Measurements from ENCODE around the gene SIRT7.

Gene SIRT7

DNA sequence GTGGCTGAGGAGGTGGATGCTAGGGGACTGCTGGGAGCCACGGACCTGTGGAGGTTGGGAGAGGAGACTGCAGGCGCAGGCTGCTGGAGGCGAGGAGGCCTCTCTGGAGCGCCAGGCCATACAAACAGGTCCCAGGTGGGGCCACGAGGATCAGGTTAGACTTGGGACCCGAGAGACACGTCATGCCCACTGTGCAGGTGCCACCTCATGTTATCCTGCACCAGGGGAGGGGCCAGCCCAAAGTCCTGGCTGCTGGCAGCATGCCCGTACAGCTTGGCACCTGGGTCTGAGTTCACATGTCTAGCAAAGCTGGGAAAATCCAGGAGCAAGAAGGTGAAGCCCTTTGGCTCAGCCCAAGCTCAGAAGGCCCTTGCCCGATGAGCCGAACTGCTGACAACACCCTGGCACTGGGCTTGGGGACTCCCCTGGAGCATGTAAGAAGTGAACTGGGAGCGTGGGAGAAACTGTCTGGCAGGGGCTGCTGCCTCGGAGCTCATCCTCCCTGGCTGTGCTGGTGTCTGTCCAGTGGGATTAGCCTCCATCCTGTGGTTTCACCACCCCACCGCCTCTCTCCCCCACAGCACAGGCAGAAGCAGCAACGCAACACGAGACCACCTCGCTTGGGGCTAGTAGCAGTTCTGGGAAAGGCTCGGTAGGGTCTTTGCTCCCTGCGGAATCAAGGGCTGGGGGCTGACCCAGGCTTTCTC lies 52.1 kb downstream of the SIRT7 start:
- peak overlapping the region; percentile 44 for H3K9ac ChIP-seq (ENCODE audit: low read depth, low read length, poor library complexity)
- H3K4me2 ChIP-seq (ENCODE audit: insufficient read depth, low read length, poor library complexity, severe bottlenecking): no peak overlapping the region
- H4K8ac ChIP-seq (ENCODE audit: low read depth, low read length): peak overlapping the region; percentile 43
- H2BK5ac ChIP-seq (ENCODE audit: low read length): peak overlapping the region; percentile 80
- H3K23ac ChIP-seq (ENCODE audit: low read depth, low read length, poor library complexity): peak overlapping the region; percentile 85
- no peak overlapping the region for H3K4ac ChIP-seq (ENCODE audit: low read length)
- H2AK5ac ChIP-seq (ENCODE audit: low read depth, low read length): no peak overlapping the region
- no CpG with 5 or more reads among the region's 18 CpGs for WGBS, 2 donors (ENCODE audit: extremely low coverage in 2 of 2, insufficient read length in 2 of 2, insufficient replicate concordance in 1 of 2)
- H3K4me1 ChIP-seq (ENCODE audit: control insufficient read depth in 2 of 2, insufficient read depth in 1 of 2, low read depth in 1 of 2, low read length in 2 of 2): peaks cover 13 to 21% of the 10 kb centered on the region in 2 donors
- H3K79me1 ChIP-seq (ENCODE audit: low read depth, low read length): peaks cover 27% of the 10 kb centered on the region
- no peak overlapping the region for H2BK12ac ChIP-seq (ENCODE audit: low read length)
- H3K36me3 ChIP-seq (replicated peaks in 1 of 2; ENCODE audit: control insufficient read depth in 2 of 2, insufficient read depth in 2 of 2, low read length in 2 of 2): peaks cover 37 to 75% of the 10 kb centered on the region in 2 donors
- H3K27ac ChIP-seq (replicated peaks; ENCODE audit: low read length): no peak overlapping the region
- no peak overlapping the region for H2BK15ac ChIP-seq (ENCODE audit: low read length)
- no peak overlapping the region for H2AFZ ChIP-seq (ENCODE audit: low read length)
- no peak overlapping the region for H4K91ac ChIP-seq (ENCODE audit: low read depth, low read length, poor library complexity)
- H2BK120ac ChIP-seq (ENCODE audit: low read depth, low read length): no peak overlapping the region
- no peaks in the 10 kb centered on the region for H3K27me3 ChIP-seq (ENCODE audit: control insufficient read depth in 3 of 3, insufficient read depth in 3 of 3, low read depth in 1 of 3, low read length in 3 of 3)
- no peak overlapping the region for H3K18ac ChIP-seq (ENCODE audit: low read length)
- H3K4me3 ChIP-seq (ENCODE audit: low read length in 2 of 2): no peak overlapping the region
- no peak for DNase-seq (ENCODE audit: low spot score)
- no peak overlapping the region for H3K14ac ChIP-seq (ENCODE audit: low read length)
- H3K9me3 ChIP-seq (replicated peaks in 1 of 2; ENCODE audit: control insufficient read depth in 2 of 2, insufficient read depth in 1 of 2, low read depth in 1 of 2, low read length in 2 of 2): no peaks in the 10 kb centered on the region

DNA sequence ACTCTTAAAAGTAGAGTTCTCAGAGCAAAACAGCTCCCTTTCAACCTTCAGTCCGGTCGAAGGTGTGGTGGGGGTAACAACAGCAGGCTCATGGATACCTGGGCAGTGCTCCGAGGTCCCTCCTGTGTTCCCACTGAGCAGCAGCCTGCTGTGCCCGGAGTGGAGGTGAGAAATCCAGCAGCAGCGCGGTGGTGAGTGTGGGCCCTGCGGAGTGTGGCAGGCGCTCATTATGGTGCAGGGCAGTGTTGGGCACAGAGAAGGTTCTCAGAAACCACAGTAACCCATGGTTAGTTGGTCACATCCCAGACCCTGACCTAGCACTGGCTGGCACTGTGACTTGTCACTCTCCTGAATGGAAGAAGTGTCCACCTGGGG lies 52.6 kb downstream of the SIRT7 start:
- Histone ChIP-seq H2AK5ac (ENCODE audit: low read depth, low read length) (no peak overlapping the region), H3K36me3 (replicated peaks in 1 of 2; ENCODE audit: control insufficient read depth in 2 of 2, insufficient read depth in 2 of 2, low read length in 2 of 2) (peaks cover 37 to 74% of the 10 kb centered on the region in 2 donors), H2BK15ac (ENCODE audit: low read length) (no peak overlapping the region), H4K91ac (ENCODE audit: low read depth, low read length, poor library complexity) (no peak overlapping the region), H2BK120ac (ENCODE audit: low read depth, low read length) (no peak overlapping the region), H4K8ac (ENCODE audit: low read depth, low read length) (no peak overlapping the region), H2AFZ (ENCODE audit: low read length) (no peak overlapping the region), H3K14ac (ENCODE audit: low read length) (no peak overlapping the region), H3K27me3 (ENCODE audit: control insufficient read depth in 3 of 3, insufficient read depth in 3 of 3, low read depth in 1 of 3, low read length in 3 of 3) (no peaks in the 10 kb centered on the region), H3K4me1 (ENCODE audit: control insufficient read depth in 2 of 2, insufficient read depth in 1 of 2, low read depth in 1 of 2, low read length in 2 of 2) (peaks cover 13 to 21% of the 10 kb centered on the region in 2 donors), H3K27ac (replicated peaks; ENCODE audit: low read length) (no peak overlapping the region), H3K4me2 (ENCODE audit: insufficient read depth, low read length, poor library complexity, severe bottlenecking) (no peak overlapping the region), H3K4me3 (ENCODE audit: low read length in 2 of 2) (no peak overlapping the region), H3K9me3 (replicated peaks in 1 of 2; ENCODE audit: control insufficient read depth in 2 of 2, insufficient read depth in 1 of 2, low read depth in 1 of 2, low read length in 2 of 2) (no peaks in the 10 kb centered on the region), H2BK5ac (ENCODE audit: low read length) (peak overlapping the region; percentile 80), H3K18ac (ENCODE audit: low read length) (no peak overlapping the region), H3K9ac (ENCODE audit: low read depth, low read length, poor library complexity) (no peak overlapping the region), H2BK12ac (ENCODE audit: low read length) (no peak overlapping the region), H3K23ac (ENCODE audit: low read depth, low read length, poor library complexity) (peak overlapping the region; percentile 80), H3K4ac (ENCODE audit: low read length) (no peak overlapping the region), H3K79me1 (ENCODE audit: low read depth, low read length) (peaks cover 26% of the 10 kb centered on the region)
- no peak for DNase-seq (ENCODE audit: low spot score)
- WGBS, 2 donors (ENCODE audit: extremely low coverage in 2 of 2, insufficient read length in 2 of 2, insufficient replicate concordance in 1 of 2): no CpG with 5 or more reads among the region's 8 CpGs

GRCh38 chr17:81863833-81864768 lies 53.9 kb downstream of the SIRT7 start:
- Histone ChIP-seq H2BK120ac (ENCODE audit: low read depth, low read length) (no peak overlapping the region), H3K4me1 (ENCODE audit: control insufficient read depth in 2 of 2, insufficient read depth in 1 of 2, low read depth in 1 of 2, low read length in 2 of 2) (peaks cover 9 to 17% of the 10 kb centered on the region in 2 donors), H2AK5ac (ENCODE audit: low read depth, low read length) (no peak overlapping the region), H3K4me2 (ENCODE audit: insufficient read depth, low read length, poor library complexity, severe bottlenecking) (no peak overlapping the region), H3K4ac (ENCODE audit: low read length) (no peak overlapping the region), H2BK5ac (ENCODE audit: low read length) (peak overlapping the region; percentile 59), H2AFZ (ENCODE audit: low read length) (no peak overlapping the region), H4K8ac (ENCODE audit: low read depth, low read length) (no peak overlapping the region), H3K27me3 (ENCODE audit: control insufficient read depth in 3 of 3, insufficient read depth in 3 of 3, low read depth in 1 of 3, low read length in 3 of 3) (no peaks in the 10 kb centered on the region), H2BK15ac (ENCODE audit: low read length) (no peak overlapping the region), H3K27ac (replicated peaks; ENCODE audit: low read length) (no peak overlapping the region), H3K18ac (ENCODE audit: low read length) (no peak overlapping the region), H3K9ac (ENCODE audit: low read depth, low read length, poor library complexity) (no peak overlapping the region), H3K23ac (ENCODE audit: low read depth, low read length, poor library complexity) (no peak overlapping the region), H4K91ac (ENCODE audit: low read depth, low read length, poor library complexity) (no peak overlapping the region), H3K9me3 (replicated peaks in 1 of 2; ENCODE audit: control insufficient read depth in 2 of 2, insufficient read depth in 1 of 2, low read depth in 1 of 2, low read length in 2 of 2) (no peaks in the 10 kb centered on the region), H3K36me3 (replicated peaks in 1 of 2; ENCODE audit: control insufficient read depth in 2 of 2, insufficient read depth in 2 of 2, low read length in 2 of 2) (peaks cover 33 to 67% of the 10 kb centered on the region in 2 donors), H2BK12ac (ENCODE audit: low read length) (no peak overlapping the region), H3K4me3 (ENCODE audit: low read length in 2 of 2) (no peak overlapping the region), H3K79me1 (ENCODE audit: low read depth, low read length) (peaks cover 26% of the 10 kb centered on the region), H3K14ac (ENCODE audit: low read length) (no peak overlapping the region)
- no peak for DNase-seq (ENCODE audit: low spot score)
- no CpG with 5 or more reads among the region's 9 CpGs for WGBS, 2 donors (ENCODE audit: extremely low coverage in 2 of 2, insufficient read length in 2 of 2, insufficient replicate concordance in 1 of 2)

DNA sequence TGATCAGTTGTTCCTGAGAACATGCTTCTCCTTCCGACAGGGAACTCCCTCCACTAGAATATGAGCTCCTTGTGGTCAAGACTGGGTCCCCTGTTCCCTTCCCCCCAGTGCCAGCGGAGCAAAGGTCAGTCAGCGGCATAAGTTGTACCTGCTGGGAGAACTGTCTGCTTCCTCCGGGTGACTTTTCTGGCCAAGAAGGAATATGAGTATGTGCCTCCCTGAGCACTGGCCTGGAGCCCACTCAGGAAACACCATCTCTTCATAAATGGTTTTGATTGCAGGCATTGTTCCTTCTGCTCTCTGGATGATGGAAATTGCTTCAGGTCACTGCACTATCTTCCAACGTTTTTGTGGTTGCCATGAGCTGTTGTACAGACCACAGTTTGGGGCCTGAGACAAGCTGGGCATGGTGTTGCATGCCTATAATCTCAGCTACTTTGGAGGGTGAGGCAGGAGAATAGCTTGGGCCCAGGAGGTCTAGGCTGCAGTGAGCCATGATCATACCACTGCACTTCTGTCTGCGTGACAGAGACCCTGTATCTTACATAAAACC lies 54.8 kb downstream of the SIRT7 start:
- no peak overlapping the region for H2BK5ac ChIP-seq (ENCODE audit: low read length)
- no peak overlapping the region for H3K4ac ChIP-seq (ENCODE audit: low read length)
- WGBS, 2 donors (ENCODE audit: extremely low coverage in 2 of 2, insufficient read length in 2 of 2, insufficient replicate concordance in 1 of 2): no CpG with 5 or more reads among the region's 6 CpGs
- no peaks in the 10 kb centered on the region for H3K27me3 ChIP-seq (ENCODE audit: control insufficient read depth in 3 of 3, insufficient read depth in 3 of 3, low read depth in 1 of 3, low read length in 3 of 3)
- H3K4me1 ChIP-seq (ENCODE audit: control insufficient read depth in 2 of 2, insufficient read depth in 1 of 2, low read depth in 1 of 2, low read length in 2 of 2): peaks cover 10 to 13% of the 10 kb centered on the region in 2 donors
- no peak overlapping the region for H3K18ac ChIP-seq (ENCODE audit: low read length)
- DNase-seq (ENCODE audit: low spot score): no peak
- H3K79me1 ChIP-seq (ENCODE audit: low read depth, low read length): peaks cover 33% of the 10 kb centered on the region
- H2AK5ac ChIP-seq (ENCODE audit: low read depth, low read length): no peak overlapping the region
- H3K4me3 ChIP-seq (ENCODE audit: low read length in 2 of 2): no peak overlapping the region
- no peak overlapping the region for H3K27ac ChIP-seq (replicated peaks; ENCODE audit: low read length)
- peaks cover 33 to 67% of the 10 kb centered on the region in 2 donors for H3K36me3 ChIP-seq (replicated peaks in 1 of 2; ENCODE audit: control insufficient read depth in 2 of 2, insufficient read depth in 2 of 2, low read length in 2 of 2)
- H2BK15ac ChIP-seq (ENCODE audit: low read length): no peak overlapping the region
- H2BK12ac ChIP-seq (ENCODE audit: low read length): no peak overlapping the region
- no peak overlapping the region for H2BK120ac ChIP-seq (ENCODE audit: low read depth, low read length)
- H3K9me3 ChIP-seq (replicated peaks in 1 of 2; ENCODE audit: control insufficient read depth in 2 of 2, insufficient read depth in 1 of 2, low read depth in 1 of 2, low read length in 2 of 2): no peaks in the 10 kb centered on the region
- H2AFZ ChIP-seq (ENCODE audit: low read length): no peak overlapping the region
- no peak overlapping the region for H3K4me2 ChIP-seq (ENCODE audit: insufficient read depth, low read length, poor library complexity, severe bottlenecking)
- H4K91ac ChIP-seq (ENCODE audit: low read depth, low read length, poor library complexity): no peak overlapping the region
- H4K8ac ChIP-seq (ENCODE audit: low read depth, low read length): no peak overlapping the region
- no peak overlapping the region for H3K23ac ChIP-seq (ENCODE audit: low read depth, low read length, poor library complexity)
- no peak overlapping the region for H3K14ac ChIP-seq (ENCODE audit: low read length)
- H3K9ac ChIP-seq (ENCODE audit: low read depth, low read length, poor library complexity): no peak overlapping the region
